Parathyroid adenoma (tissue), 2 donors: Measurements from ENCODE around the gene POLR2F.

Source experiments
- H2AFZ ChIP-seq: fragments of 300-600 bp; sonication (generic); one replicate; pipeline ENCODE4 v1.7.0; 2017; ENCODE audit warnings: antibody characterized with exemption, mild to moderate bottlenecking
- H3K27ac ChIP-seq: fragments of 300-600 bp; sonication (generic); one replicate; pipeline ENCODE4 v1.7.0; 2017
- H3K27me3 ChIP-seq: fragments of 300-600 bp; sonication (generic); one replicate; pipeline ENCODE4 v1.7.0; 2017; ENCODE audit warnings: low read length; ENCODE audit not compliant: control insufficient read depth, insufficient read depth
- H3K36me3 ChIP-seq: fragments of 300-600 bp; sonication (generic); one replicate; pipeline ENCODE4 v1.7.0; 2017; ENCODE audit warnings: low read length; ENCODE audit not compliant: control insufficient read depth, insufficient read depth
- H3K4me1 ChIP-seq: fragments of 300-600 bp; sonication (generic); one replicate; pipeline ENCODE4 v1.7.0; 2017; ENCODE audit warnings: control low read depth
- H3K4me2 ChIP-seq: fragments of 300-600 bp; sonication (generic); one replicate; pipeline ENCODE4 v1.7.0; 2017; ENCODE audit warnings: low read length
- H3K4me3 ChIP-seq: fragments of 300-600 bp; sonication (generic); one replicate; pipeline ENCODE4 v1.7.0; 2017; ENCODE audit warnings: low read depth, low read length
- H3K79me2 ChIP-seq: fragments of 300-600 bp; sonication (generic); one replicate; pipeline ENCODE4 v1.7.0; 2017; ENCODE audit warnings: control low read depth
- H3K9ac ChIP-seq: fragments of 300-600 bp; sonication (generic); one replicate; pipeline ENCODE4 v1.7.0; 2017; ENCODE audit warnings: mild to moderate bottlenecking
- H3K9me3 ChIP-seq: fragments of 300-600 bp; sonication (generic); one replicate; pipeline ENCODE4 v1.7.0; 2017; ENCODE audit warnings: low read length; ENCODE audit not compliant: control insufficient read depth
- TF ChIP-seq, protein P1 (sequence below): fragments of 300-600 bp; sonication (generic); IDR thresholded peaks from one replicate; pipeline ENCODE4 v1.7.0; 2017; ENCODE audit warnings: antibody characterized with exemption, mild to moderate bottlenecking
- donor health status: primary hyperparathyroidism.

Gene POLR2F

GRCh38 chr22:37961062-37961461 lies 7.6 kb downstream of the POLR2F start:
- H3K4me3 ChIP-seq: no peak overlapping the region
- H3K9ac ChIP-seq: no peak overlapping the region
- no peaks in the 10 kb centered on the region for H3K9me3 ChIP-seq
- no peak overlapping the region for H2AFZ ChIP-seq
- H3K79me2 ChIP-seq: peaks cover 2% of the 10 kb centered on the region
- H3K27ac ChIP-seq: no peak overlapping the region
- H3K4me1 ChIP-seq: peaks cover 15% of the 10 kb centered on the region
- no peaks in the 10 kb centered on the region for H3K36me3 ChIP-seq
- TF ChIP-seq, protein P1, sequence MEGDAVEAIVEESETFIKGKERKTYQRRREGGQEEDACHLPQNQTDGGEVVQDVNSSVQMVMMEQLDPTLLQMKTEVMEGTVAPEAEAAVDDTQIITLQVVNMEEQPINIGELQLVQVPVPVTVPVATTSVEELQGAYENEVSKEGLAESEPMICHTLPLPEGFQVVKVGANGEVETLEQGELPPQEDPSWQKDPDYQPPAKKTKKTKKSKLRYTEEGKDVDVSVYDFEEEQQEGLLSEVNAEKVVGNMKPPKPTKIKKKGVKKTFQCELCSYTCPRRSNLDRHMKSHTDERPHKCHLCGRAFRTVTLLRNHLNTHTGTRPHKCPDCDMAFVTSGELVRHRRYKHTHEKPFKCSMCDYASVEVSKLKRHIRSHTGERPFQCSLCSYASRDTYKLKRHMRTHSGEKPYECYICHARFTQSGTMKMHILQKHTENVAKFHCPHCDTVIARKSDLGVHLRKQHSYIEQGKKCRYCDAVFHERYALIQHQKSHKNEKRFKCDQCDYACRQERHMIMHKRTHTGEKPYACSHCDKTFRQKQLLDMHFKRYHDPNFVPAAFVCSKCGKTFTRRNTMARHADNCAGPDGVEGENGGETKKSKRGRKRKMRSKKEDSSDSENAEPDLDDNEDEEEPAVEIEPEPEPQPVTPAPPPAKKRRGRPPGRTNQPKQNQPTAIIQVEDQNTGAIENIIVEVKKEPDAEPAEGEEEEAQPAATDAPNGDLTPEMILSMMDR: no peak
- no peaks in the 10 kb centered on the region for H3K27me3 ChIP-seq
- no peak overlapping the region for H3K4me2 ChIP-seq

DNA sequence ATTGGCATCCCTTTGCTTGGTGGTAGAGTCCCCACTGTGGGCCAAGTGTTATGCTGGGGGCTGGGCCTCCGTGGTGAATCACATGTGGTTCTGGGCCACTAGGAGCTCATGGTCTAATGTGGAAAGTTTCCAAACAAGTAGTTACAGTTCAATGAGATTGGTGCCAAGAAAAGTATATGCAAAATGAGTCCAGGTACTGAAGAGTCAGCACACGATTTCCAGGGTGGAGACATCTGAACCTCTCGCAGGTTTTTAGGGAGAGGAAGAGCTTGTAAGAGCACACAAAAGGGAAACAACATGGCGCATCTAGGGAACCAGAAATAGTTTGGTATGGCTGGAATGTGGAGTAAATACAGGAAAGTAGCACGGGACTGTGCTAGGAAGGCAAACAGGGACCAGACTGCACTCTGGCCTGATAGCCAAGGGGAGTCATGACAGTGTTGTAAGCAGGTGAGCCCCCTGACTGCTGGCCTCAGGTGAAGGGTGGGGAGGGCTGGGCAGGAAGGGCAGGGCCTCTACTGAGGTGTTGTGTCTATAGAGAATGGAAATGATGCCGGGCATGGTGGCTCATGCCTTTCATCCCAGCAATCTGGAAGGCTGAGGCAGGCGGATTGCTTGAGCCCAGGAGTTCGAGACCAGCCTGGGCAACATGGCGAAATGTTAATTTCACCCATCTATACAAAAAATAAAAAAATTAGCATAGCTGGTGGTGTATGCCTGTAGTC lies 12.6 kb downstream of the POLR2F start:
- H3K36me3 ChIP-seq: no peaks in the 10 kb centered on the region
- H2AFZ ChIP-seq: no peak overlapping the region
- no peaks in the 10 kb centered on the region for H3K9me3 ChIP-seq
- peaks cover under 1% of the 10 kb centered on the region for H3K79me2 ChIP-seq
- H3K27me3 ChIP-seq: no peaks in the 10 kb centered on the region
- H3K4me1 ChIP-seq: no peaks in the 10 kb centered on the region
- TF ChIP-seq, protein P1: no peak
- no peak overlapping the region for H3K4me2 ChIP-seq
- no peak overlapping the region for H3K4me3 ChIP-seq
- no peak overlapping the region for H3K9ac ChIP-seq
- no peak overlapping the region for H3K27ac ChIP-seq

- Histone ChIP-seq H3K4me3 (no peak overlapping the region), H3K4me2 (no peak overlapping the region), H3K79me2 (no peaks in the 10 kb centered on the region), H3K9ac (no peak overlapping the region), H3K27me3 (no peaks in the 10 kb centered on the region), H3K4me1 (no peaks in the 10 kb centered on the region), H2AFZ (no peak overlapping the region), H3K27ac (no peak overlapping the region), H3K36me3 (no peaks in the 10 kb centered on the region), H3K9me3 (no peaks in the 10 kb centered on the region)
- TF ChIP-seq, protein P1: no peak
Observed at GRCh38 chr22:37967147-37967546, 13.6 kb downstream of the POLR2F start.

DNA sequence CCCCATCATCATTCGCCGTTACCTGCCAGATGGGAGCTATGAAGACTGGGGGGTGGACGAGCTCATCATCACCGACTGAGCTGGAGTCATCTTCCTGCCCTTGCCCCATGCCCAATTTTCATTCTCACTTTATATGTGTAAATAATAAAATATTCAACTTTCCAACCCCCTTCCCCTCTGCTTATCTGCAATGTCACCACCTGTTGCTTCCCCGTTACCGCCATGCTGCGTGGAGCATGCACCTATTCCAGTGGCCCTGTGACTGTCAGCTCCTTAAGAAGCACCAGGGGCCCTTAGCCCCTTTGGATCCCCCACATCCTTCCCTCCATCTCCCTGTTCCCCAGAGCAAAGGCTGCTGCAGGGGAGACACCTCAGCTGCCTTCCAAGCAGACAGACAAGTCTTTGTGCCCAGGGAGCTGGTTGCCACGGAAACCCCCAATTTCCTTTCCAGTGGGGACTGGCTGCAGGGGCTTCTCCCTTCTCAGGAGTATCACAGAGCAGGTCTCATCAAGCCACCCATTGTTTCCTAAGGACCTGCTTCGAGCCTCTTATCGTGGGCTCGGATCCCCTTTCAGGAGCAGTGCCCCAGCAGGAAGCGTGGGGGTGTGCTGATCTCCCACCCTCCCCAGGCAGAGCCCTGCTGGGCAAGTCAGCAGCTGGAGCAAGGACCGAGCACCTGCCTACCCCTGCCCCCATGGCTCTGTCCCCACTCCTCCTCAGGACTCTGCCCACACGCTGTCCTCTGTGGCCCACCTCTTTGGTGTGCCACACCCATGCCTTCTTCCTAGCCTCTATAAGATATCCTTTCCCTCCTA lies 14.3 kb downstream of the POLR2F start:
- Histone ChIP-seq H2AFZ (no peak overlapping the region), H3K36me3 (no peaks in the 10 kb centered on the region), H3K4me2 (no peak overlapping the region), H3K4me1 (no peaks in the 10 kb centered on the region), H3K27ac (no peak overlapping the region), H3K9ac (no peak overlapping the region), H3K4me3 (no peak overlapping the region), H3K27me3 (no peaks in the 10 kb centered on the region), H3K79me2 (no peaks in the 10 kb centered on the region), H3K9me3 (no peaks in the 10 kb centered on the region)
- TF ChIP-seq, protein P1: no peak
